BLaER1 treated with 17β-estradiol and CSF1 and Interleukin-3, amounts not matched to agents 10 nM and 100 nM (cell line): ENCODE measurements around the gene ZNF511.
"Not testable (repeated sequence)": the region's sequence is repeated elsewhere in the genome, so short reads cannot be mapped to it uniquely, and the experiment has no call there.

Source experiments
- H3K27ac ChIP-seq, 11 experiments: shearing (Covaris generic); formaldehyde crosslinking; 2 replicates each; pipeline ENCODE4 v1.8.1; 2022
- H3K27me3 ChIP-seq, 11 experiments: shearing (Covaris generic); formaldehyde crosslinking; 2 replicates each; pipeline ENCODE4 v1.8.1; 2022
- H3K36me3 ChIP-seq, 11 experiments: shearing (Covaris generic); formaldehyde crosslinking; 2 replicates each; pipeline ENCODE4 v1.8.1; 2022
- H3K4me1 ChIP-seq, 10 experiments: shearing (Covaris generic); formaldehyde crosslinking; 2 replicates each; pipeline ENCODE4 v1.8.1; 2022
- H3K4me2 ChIP-seq, 11 experiments: shearing (Covaris generic); formaldehyde crosslinking; 2 replicates each; pipeline ENCODE4 v1.8.1; 2022
- H3K4me3 ChIP-seq, 10 experiments: shearing (Covaris generic); formaldehyde crosslinking; 2 replicates each; pipeline ENCODE4 v1.8.1; 2022
- H3K9ac ChIP-seq, 11 experiments: shearing (Covaris generic); formaldehyde crosslinking; 2 replicates each; pipeline ENCODE4 v1.8.1; 2022
- H3K9me3 ChIP-seq, 11 experiments: shearing (Covaris generic); formaldehyde crosslinking; replicated peaks in 1 of 11; 2 replicates each; pipeline ENCODE4 v1.8.1; 2022
- H4K20me1 ChIP-seq, 11 experiments: shearing (Covaris generic); formaldehyde crosslinking; 2 replicates each; pipeline ENCODE4 v1.8.1; 2022
- Cebpa-rat ChIP-seq, 11 experiments: shearing (Covaris generic); IDR thresholded peaks; 2 replicates each; pipeline ENCODE4 v1.8.1; 2022

ZNF511 gene

DNA sequence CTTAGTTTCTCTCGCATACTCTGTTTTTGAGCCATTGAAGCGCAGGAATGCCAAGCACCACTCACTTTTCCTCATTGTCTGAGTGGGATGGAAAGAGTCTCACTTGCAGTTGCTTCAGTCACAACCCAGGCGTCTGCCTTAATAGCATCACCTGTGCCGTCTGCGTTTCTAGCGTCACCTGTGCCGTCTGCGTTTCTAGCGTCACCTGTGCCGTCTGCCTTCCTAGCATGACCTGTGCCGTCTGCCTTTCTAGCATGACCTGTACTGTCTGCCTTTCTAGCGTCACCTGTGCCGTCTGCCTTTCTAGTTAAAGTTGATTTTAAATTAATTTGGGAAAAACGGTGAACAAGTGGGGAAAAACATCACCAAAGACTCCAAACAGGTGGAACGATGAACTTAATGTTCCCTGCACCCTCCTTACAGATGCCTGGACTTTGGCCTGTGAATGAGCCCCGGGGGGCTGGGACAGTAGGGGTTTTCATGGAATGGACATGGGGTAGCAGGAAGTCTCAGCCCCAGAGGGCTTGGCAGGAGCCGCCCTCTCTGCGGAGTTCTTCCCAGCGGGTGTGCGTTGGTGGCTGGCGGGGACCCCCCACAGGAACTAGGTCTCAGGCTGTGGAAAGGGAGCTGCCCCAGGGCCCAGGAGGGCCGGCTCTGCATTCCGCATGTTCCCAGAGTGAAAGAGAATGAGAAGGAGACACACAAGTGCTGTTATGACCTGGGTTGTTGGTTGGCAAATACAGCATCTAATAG lies 3.5 kb downstream of the ZNF511 start:
- Histone ChIP-seq H3K36me3 (peaks cover 31 to 42% (median 38%) of the 10 kb centered on the region in 11 experiments), H3K27ac (no peak overlapping the region), H3K4me2 (peak overlapping the region in 1 of 11 experiments; percentile 3; a peak in 2 of 22 replicates), H3K9ac (peak overlapping the region in 4 of 11 experiments; percentile 2 to 24 (median 11); a peak in 3 of 22 replicates), H3K4me3 (no peak overlapping the region), H4K20me1 (peaks cover 9 to 59% (median 37%) of the 10 kb centered on the region in 11 experiments; a peak in 20 of 22 replicates), H3K27me3 (no peaks in the 10 kb centered on the region), H3K9me3 (peaks cover 0 to 7% (median 0%) of the 10 kb centered on the region in 11 experiments; a peak in 6 of 22 replicates), H3K4me1 (peaks cover 14 to 51% (median 42%) of the 10 kb centered on the region in 10 experiments)
- no peak for TF ChIP-seq Cebpa-rat (IDR thresholded peaks at IDR 0.05)

DNA sequence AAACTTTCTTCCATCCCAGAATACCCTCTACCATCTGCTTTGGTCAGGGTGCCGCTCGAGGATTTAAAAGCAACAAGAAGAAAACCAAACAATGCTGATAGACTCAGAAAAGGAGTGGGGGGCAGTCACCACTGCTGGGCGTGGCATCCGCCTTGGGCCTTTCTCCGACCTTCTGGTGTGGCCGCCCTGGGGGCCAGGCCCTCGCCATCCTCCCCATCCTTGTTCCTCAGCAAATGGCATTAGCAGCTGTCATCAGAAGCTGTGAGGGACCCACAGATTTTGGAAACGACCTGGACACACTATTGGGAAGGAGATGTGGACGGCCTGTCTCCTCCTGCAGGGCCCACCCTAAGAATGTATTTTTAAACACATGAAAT lies 4.0 kb downstream of the ZNF511 start:
- Histone ChIP-seq H3K4me2 (peak overlapping the region in 4 of 11 experiments; percentile 71 to 82 (median 74); a peak in 5 of 22 replicates), H3K27ac (no peak overlapping the region), H3K9ac (peak overlapping the region in 4 of 11 experiments; percentile 2 to 50 (median 21); a peak in 1 of 22 replicates), H3K4me1 (peaks cover 8 to 46% (median 37%) of the 10 kb centered on the region in 10 experiments), H4K20me1 (peaks cover 3 to 53% (median 31%) of the 10 kb centered on the region in 11 experiments; a peak in 20 of 22 replicates), H3K27me3 (no peaks in the 10 kb centered on the region), H3K4me3 (no peak overlapping the region), H3K36me3 (peaks cover 31 to 42% (median 38%) of the 10 kb centered on the region in 11 experiments), H3K9me3 (peaks cover 0 to 7% (median 0%) of the 10 kb centered on the region in 11 experiments; a peak in 6 of 22 replicates)
- TF ChIP-seq Cebpa-rat (IDR thresholded peaks at IDR 0.05): no peak

DNA sequence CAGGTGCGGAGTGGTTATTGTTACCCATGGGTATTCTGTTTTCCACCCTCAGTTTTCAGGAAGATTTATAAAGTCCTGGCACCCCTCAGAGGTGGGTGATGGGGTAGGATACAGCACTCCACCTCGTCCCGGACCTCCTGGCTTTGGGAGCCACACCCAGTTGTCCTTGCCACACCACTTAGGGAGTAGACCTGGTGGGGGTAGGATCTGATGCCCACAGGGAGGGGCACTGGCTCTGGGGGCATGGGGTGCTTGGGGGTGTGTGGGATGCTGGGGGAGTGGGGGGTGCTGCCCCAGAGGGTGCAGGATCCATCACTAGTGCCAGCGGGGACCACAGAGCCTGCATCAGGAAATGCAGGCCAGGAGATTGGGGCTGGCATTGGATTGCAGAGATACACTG lies 4.5 kb downstream of the ZNF511 start:
- peak overlapping the region in 4 of 11 experiments; percentile 71 to 82 (median 74); a peak in 8 of 22 replicates for H3K4me2 ChIP-seq
- H3K4me1 ChIP-seq: peaks cover 8 to 44% (median 35%) of the 10 kb centered on the region in 10 experiments
- TF ChIP-seq Cebpa-rat (IDR thresholded peaks at IDR 0.05): no peak
- H4K20me1 ChIP-seq: peaks cover 0 to 49% (median 27%) of the 10 kb centered on the region in 11 experiments; a peak in 19 of 22 replicates
- H3K4me3 ChIP-seq: no peak overlapping the region
- H3K27ac ChIP-seq: no peak overlapping the region
- peaks cover 0 to 7% (median 0%) of the 10 kb centered on the region in 11 experiments; a peak in 6 of 22 replicates for H3K9me3 ChIP-seq
- peaks cover 31 to 42% (median 38%) of the 10 kb centered on the region in 11 experiments for H3K36me3 ChIP-seq
- H3K9ac ChIP-seq: peak overlapping the region in 3 of 11 experiments; percentile 33 to 50 (median 49); a peak in 2 of 22 replicates
- H3K27me3 ChIP-seq: no peaks in the 10 kb centered on the region

DNA sequence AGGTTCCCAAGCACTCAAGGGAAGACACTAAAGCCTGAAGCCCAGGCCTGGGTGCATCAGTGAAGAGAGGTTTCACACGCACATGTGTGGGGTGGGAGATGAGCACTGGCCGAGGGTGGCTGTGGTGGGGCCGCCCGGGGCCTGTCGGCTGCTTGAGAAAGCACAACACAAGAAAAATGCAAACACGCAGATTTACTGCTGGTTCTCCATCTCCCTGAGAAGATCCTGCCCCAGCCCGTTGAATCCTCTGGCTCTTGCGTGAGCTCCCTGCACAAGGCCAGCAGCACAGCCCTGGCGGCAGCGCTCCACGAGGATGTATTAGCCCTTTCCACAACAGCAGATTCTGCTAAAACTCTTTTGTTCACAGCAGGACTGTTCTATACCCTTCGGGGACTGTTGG lies 6.2 kb downstream of the ZNF511 start:
- H3K4me2 ChIP-seq: peak overlapping the region in 7 of 11 experiments; percentile 43 to 82 (median 71); a peak in 10 of 22 replicates

DNA sequence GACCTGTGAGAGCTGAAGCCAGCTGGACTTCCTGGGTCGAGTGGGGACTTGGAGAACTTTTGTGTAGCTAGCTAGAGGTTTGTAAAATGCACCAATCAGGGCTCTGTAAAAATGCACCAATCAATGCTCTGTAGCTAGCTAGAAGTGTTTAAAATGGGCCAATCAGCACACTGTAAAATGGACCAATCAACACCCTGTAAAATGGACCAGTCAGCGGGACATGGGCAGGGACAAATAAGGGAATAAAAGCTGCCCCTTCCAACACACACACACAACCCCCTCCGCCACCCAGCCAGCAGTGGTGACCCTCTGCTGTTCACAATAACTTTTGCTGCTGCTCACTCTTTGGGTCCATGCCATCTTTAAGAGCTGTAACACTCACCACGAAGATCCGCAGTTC lies 7.1 kb downstream of the ZNF511 start:
- peaks cover 0 to 13% (median 11%) of the 10 kb centered on the region in 11 experiments; a peak in 14 of 22 replicates for H3K27me3 ChIP-seq
- H3K4me2 ChIP-seq: no peak overlapping the region
- peaks cover 21 to 27% (median 23%) of the 10 kb centered on the region in 11 experiments for H3K36me3 ChIP-seq
- peaks cover 2 to 12% (median 5%) of the 10 kb centered on the region in 11 experiments for H3K9me3 ChIP-seq
- peaks cover 0 to 36% (median 23%) of the 10 kb centered on the region in 10 experiments; a peak in 15 of 20 replicates for H3K4me1 ChIP-seq
- no peak for TF ChIP-seq Cebpa-rat (IDR thresholded peaks at IDR 0.05)
- no peak overlapping the region for H3K27ac ChIP-seq
- H4K20me1 ChIP-seq: peaks cover 0 to 28% (median 11%) of the 10 kb centered on the region in 11 experiments; a peak in 10 of 22 replicates
- H3K9ac ChIP-seq: no peak overlapping the region
- H3K4me3 ChIP-seq: no peak overlapping the region

More for the DNA sequence above, 6.2 kb downstream of the ZNF511 start:
- Histone ChIP-seq H3K27me3 (peaks cover 0 to 13% (median 11%) of the 10 kb centered on the region in 11 experiments; a peak in 14 of 22 replicates), H3K27ac (no peak overlapping the region), H3K9me3 (peaks cover 0 to 7% (median 0%) of the 10 kb centered on the region in 11 experiments; a peak in 6 of 22 replicates), H3K36me3 (peaks cover 31 to 37% (median 33%) of the 10 kb centered on the region in 11 experiments), H3K4me1 (peaks cover under 1 to 43% (median 28%) of the 10 kb centered on the region in 10 experiments; a peak in 19 of 20 replicates), H3K4me3 (no peak overlapping the region), H4K20me1 (peaks cover 0 to 37% (median 19%) of the 10 kb centered on the region in 11 experiments; a peak in 16 of 22 replicates), H3K9ac (no peak overlapping the region)
- TF ChIP-seq Cebpa-rat (IDR thresholded peaks at IDR 0.05): no peak

DNA sequence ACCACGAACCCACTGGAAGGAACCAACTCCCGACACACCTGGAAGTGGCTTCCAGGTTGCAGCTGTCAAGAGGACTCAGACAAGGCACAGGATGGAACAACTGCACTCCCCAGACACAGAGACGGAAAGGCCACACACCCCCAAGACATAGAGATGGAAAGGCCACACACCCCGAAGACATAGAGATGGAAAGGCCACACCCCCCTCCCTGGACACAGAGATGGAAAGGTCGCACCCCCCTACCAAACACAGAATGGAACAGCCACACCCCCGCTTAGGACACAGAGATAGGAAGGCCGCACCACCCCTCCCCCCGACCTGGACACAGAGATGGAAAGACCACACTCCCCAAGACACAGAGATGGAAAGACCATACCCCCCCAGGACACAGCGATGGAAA lies 7.6 kb downstream of the ZNF511 start:
- H3K4me1 ChIP-seq: peaks cover 0 to 36% (median 23%) of the 10 kb centered on the region in 10 experiments; a peak in 15 of 20 replicates
- no peak for TF ChIP-seq Cebpa-rat (IDR thresholded peaks at IDR 0.05)
- H4K20me1 ChIP-seq: peaks cover 0 to 24% (median 11%) of the 10 kb centered on the region in 11 experiments; a peak in 10 of 22 replicates
- peaks cover 18 to 23% (median 19%) of the 10 kb centered on the region in 11 experiments for H3K36me3 ChIP-seq
- peaks cover 0 to 13% (median 11%) of the 10 kb centered on the region in 11 experiments; a peak in 14 of 22 replicates for H3K27me3 ChIP-seq
- no peak overlapping the region for H3K9ac ChIP-seq
- no peak overlapping the region for H3K4me2 ChIP-seq
- H3K9me3 ChIP-seq: peaks cover 6 to 16% (median 10%) of the 10 kb centered on the region in 11 experiments
- H3K4me3 ChIP-seq: no peak overlapping the region
- no peak overlapping the region for H3K27ac ChIP-seq

DNA sequence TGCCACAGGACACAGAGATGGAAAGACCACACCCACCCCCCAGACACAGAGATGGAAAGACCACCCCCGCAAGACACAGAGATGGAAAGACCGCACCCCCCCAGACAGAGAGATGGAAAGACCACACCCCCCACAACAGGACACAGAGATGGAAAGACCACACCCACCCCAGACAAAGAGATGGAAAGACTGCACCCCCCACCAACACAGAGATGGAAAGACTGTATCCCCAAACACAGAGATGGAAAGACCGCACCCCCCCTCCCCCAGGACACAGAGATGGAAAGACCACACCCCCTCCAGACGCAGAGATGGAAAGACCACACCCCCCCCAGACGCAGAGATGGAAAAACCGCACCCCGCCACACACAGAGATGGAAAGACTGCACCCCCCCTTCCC lies 8.0 kb downstream of the ZNF511 start:
- peaks cover 0 to 36% (median 23%) of the 10 kb centered on the region in 10 experiments; a peak in 15 of 20 replicates for H3K4me1 ChIP-seq

DNA sequence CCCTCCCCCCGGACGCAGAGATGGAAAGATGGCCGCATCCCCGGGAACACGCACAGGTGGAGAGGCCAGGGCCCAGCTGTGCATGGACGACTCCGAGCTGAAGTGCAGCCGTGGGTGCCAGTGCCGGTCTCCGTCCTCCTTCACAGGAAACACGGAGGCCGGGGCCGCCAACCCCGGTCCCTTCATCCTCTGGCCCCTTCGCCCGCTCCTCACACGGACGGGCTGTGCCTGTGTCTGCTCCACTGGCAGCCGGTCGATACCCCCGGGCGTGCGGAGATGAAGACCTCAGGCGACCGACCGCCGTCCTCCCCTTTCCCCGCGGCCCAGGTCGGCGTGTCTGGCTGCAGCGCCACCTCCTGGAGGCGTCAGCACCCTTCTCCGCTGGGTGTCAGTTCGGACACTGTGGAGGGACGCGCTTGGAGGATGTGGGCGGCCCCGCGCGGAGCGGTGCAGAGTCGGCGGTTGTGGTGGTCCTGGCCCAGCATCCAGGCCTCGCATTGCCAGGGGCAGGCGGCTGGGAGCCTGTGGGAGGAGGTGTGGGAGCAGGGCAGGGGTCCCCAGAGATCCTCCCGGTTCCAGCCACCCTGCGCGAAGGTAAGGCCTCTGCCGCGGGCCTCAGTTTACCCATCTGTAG lies 9.9 kb downstream of the ZNF511 start:
- Histone ChIP-seq H3K9ac (peak overlapping the region in 9 of 11 experiments; percentile 15 to 73 (median 62); a peak in 15 of 22 replicates), H3K9me3 (peaks cover 7 to 18% (median 12%) of the 10 kb centered on the region in 11 experiments), H3K4me1 (peaks cover 0 to 24% (median 16%) of the 10 kb centered on the region in 10 experiments; a peak in 16 of 20 replicates), H3K4me3 (peak overlapping the region; percentile 42 to 67 (median 50); a peak in 17 of 20 replicates), H3K4me2 (peak overlapping the region; percentile 72 to 93 (median 87)), H4K20me1 (peaks cover 0 to 7% (median 0%) of the 10 kb centered on the region in 11 experiments; a peak in 2 of 22 replicates), H3K27ac (no peak overlapping the region), H3K36me3 (no peaks in the 10 kb centered on the region), H3K27me3 (peaks cover 0 to 13% (median 11%) of the 10 kb centered on the region in 11 experiments; a peak in 14 of 22 replicates)
- TF ChIP-seq Cebpa-rat (IDR thresholded peaks at IDR 0.05): no peak

More for the DNA sequence above, 8.0 kb downstream of the ZNF511 start:
- peaks cover 0 to 22% (median 8%) of the 10 kb centered on the region in 11 experiments; a peak in 10 of 22 replicates for H4K20me1 ChIP-seq
- peaks cover 7 to 18% (median 12%) of the 10 kb centered on the region in 11 experiments for H3K9me3 ChIP-seq
- H3K27ac ChIP-seq: no peak overlapping the region
- no peak for TF ChIP-seq Cebpa-rat (IDR thresholded peaks at IDR 0.05)
- peaks cover 0 to 13% (median 11%) of the 10 kb centered on the region in 11 experiments; a peak in 14 of 22 replicates for H3K27me3 ChIP-seq
- H3K4me2 ChIP-seq: no peak overlapping the region
- H3K36me3 ChIP-seq: peaks cover 14 to 18% (median 15%) of the 10 kb centered on the region in 11 experiments
- no peak overlapping the region for H3K4me3 ChIP-seq
- no peak overlapping the region for H3K9ac ChIP-seq

DNA sequence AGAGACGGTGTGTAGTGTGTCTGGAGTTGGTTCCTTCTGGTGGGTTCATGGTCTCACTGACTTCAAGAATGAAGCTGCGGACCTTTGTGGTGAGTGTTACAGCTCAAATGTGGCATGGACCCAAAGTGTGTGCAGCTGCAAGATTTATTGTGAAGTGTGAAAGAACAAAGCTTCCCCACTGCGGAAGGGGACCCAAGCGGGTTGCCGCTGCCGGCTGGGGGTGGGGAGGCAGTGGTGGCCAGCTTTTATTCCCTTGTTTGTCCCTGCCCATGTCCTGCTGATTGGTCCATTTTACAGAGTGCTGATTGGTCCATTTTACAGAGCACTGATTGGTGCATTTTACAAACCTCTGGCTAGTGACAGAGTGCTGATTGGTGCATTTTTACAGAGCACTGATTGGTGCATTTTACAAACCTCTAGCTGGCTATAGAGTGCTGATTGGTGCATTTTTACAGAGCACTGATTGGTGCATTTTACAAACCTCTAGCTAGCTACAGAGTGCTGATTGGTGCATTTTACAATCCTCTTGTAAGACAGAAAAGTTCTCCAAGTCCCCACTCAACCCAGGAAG lies 12.2 kb downstream of the ZNF511 start:
- Histone ChIP-seq H3K9me3 (peaks cover 7 to 15% (median 11%) of the 10 kb centered on the region in 11 experiments), H3K27me3 (peaks cover 13 to 26% (median 25%) of the 10 kb centered on the region in 11 experiments), H3K4me1 (peaks cover 8 to 23% (median 16%) of the 10 kb centered on the region in 10 experiments; a peak in 16 of 20 replicates), H4K20me1 (peaks cover 0 to 12% (median 3%) of the 10 kb centered on the region in 11 experiments; a peak in 6 of 22 replicates)
- not testable (repeated sequence) for H3K4me2 ChIP-seq, H3K9ac ChIP-seq, H3K36me3 ChIP-seq, H3K4me3 ChIP-seq, H3K27ac ChIP-seq

DNA sequence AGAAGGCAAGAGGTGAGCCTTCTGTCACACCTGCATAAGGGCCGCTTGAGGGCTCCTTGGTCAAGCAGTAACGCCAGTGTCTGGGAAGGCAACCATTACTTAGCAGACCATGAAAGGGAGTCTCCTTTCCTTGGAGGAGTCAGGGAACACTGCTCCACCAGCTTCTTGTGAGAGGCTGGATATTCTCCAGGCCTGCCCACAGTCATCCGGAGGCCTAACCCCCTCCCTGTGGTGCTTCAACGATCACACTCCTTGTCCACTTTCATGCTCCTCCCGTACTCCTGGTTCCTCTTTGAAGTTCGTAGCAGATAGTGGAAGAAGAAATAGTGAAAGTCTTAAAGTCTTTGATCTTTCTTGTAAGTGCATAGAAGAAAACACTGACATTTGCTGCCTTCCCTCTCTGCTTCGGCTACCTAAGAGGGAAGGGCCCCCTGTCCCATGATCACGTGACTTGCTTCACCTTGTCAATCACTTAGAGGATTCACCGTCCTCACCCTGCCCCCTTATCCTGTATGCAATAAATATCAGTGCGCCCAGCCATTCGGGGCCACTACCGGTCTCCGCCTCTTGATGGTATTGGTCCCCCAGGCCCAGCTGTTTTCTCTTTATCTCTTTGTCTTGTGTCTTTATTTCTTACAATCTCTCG lies 13.5 kb downstream of the ZNF511 start:
- H3K4me2 ChIP-seq, H3K27ac ChIP-seq, H3K36me3 ChIP-seq, H3K9ac ChIP-seq, H3K4me3 ChIP-seq: not testable (repeated sequence)
- Histone ChIP-seq H4K20me1 (peaks cover 0 to 20% (median 6%) of the 10 kb centered on the region in 11 experiments; a peak in 8 of 22 replicates), H3K4me1 (peaks cover 8 to 31% (median 19%) of the 10 kb centered on the region in 10 experiments; a peak in 17 of 20 replicates), H3K9me3 (peaks cover 7 to 13% (median 10%) of the 10 kb centered on the region in 11 experiments), H3K27me3 (peaks cover 26 to 39% (median 37%) of the 10 kb centered on the region in 11 experiments)
